Measurements from ENCODE around the gene ISM1.

Gene ISM1

DNA sequence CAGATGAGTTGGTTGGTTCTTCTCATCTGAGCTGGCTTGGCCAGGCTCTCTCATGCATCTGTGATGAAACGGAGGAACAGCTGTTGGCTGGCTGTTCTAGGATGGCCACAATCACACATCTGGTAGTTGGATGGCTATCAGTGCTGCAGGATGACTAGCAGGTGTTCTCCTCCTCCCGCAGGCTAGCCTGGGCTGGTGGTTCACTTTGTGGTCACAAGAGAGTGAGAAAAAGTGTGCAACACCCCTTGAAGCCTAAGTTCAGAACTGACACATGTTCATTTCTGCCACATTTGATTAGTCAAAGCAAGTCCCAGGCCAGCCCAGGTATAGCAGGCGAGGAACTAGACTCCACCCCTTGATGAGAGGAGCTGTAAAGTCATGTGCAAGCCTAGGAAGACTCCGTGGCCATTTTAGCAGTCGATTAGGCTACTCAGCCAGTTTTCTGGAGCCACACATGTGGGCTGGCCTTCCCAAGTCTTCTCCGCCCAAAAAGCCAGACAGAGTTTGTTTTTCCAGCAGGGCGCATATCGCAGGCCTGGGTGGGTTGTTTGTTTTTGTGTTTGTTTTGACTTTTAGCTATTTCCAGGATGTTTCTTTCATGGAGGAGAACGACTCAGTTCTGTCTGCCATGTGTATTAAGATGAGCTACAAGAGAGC is 120.8 kb downstream of the ISM1 start:
- Histone ChIP-seq H3F3A (ENCODE audit: insufficient read depth, low read length) (no peaks in the 10 kb centered on the region), H3K27me3 (ENCODE audit: insufficient read depth, low read length) (no peaks in the 10 kb centered on the region), H3K27ac (ENCODE audit: low read depth, low read length, poor library complexity, severe bottlenecking) (no peak overlapping the region), H4K20me1 (ENCODE audit: insufficient read depth, low read length) (no peaks in the 10 kb centered on the region), H3K4me2 (ENCODE audit: low read length) (no peak overlapping the region), H3K9me3 (ENCODE audit: low read length) (no peaks in the 10 kb centered on the region), H2AFZ (ENCODE audit: low read length) (no peak overlapping the region), H3K36me3 (ENCODE audit: insufficient read depth, low read length) (no peaks in the 10 kb centered on the region), H3K9ac (ENCODE audit: low read length) (no peak overlapping the region), H3K4me1 (ENCODE audit: insufficient read depth, low read length, severe bottlenecking) (no peaks in the 10 kb centered on the region), H3K4me3 (ENCODE audit: low read depth, low read length, poor library complexity, severe bottlenecking) (no peak overlapping the region), H3K9me2 (ENCODE audit: low read depth, low read length) (no peaks in the 10 kb centered on the region), H3K79me2 (ENCODE audit: insufficient read depth, low read length) (no peaks in the 10 kb centered on the region)
- TF ChIP-seq EZH2 (IDR thresholded peaks at IDR 0.05; ENCODE audit: borderline replicate concordance, low read length), result no peak
- TF ChIP-seq, protein P1, sequence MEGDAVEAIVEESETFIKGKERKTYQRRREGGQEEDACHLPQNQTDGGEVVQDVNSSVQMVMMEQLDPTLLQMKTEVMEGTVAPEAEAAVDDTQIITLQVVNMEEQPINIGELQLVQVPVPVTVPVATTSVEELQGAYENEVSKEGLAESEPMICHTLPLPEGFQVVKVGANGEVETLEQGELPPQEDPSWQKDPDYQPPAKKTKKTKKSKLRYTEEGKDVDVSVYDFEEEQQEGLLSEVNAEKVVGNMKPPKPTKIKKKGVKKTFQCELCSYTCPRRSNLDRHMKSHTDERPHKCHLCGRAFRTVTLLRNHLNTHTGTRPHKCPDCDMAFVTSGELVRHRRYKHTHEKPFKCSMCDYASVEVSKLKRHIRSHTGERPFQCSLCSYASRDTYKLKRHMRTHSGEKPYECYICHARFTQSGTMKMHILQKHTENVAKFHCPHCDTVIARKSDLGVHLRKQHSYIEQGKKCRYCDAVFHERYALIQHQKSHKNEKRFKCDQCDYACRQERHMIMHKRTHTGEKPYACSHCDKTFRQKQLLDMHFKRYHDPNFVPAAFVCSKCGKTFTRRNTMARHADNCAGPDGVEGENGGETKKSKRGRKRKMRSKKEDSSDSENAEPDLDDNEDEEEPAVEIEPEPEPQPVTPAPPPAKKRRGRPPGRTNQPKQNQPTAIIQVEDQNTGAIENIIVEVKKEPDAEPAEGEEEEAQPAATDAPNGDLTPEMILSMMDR (IDR thresholded peaks at IDR 0.05; ENCODE audit: low read length), result no peak

DNA sequence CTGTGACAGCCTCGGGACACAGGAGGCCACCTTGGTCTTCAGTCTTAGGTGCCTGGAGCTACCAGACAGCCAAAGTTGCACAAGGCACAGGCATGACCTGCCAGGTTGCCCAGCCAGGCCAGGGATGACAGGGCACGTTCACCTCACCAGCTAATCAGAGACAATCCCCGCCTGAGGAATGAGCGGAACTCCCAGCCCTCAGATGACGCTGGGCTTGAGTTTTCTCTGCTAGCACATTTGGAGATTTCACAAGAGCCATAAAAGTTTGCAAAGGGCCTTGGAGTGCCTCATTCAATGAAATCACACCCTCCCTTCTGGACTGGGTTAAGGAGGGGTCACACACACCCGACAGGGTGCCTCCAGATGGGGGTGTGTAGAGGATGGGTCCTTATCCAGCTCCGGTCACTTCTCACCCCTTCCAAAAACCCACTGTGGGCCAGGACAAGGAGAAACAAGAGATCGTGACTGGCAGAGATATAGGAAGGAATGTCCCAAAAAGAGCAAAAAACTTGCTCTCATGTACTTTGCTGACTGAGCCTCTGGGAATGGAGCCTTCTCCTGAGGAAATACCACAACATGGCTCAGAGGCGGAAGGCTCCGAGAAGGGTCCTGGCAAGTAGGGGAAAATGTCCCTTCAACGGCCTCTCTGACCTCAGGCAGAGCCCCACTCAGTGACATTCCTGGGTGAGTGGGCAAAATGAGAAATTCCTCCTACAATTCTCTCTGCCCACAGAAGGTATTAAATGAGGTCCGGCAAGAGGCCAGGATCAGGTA is 121.6 kb downstream of the ISM1 start:
- TF ChIP-seq, protein P1 (IDR thresholded peaks at IDR 0.05; ENCODE audit: low read length), result no peak
- TF ChIP-seq EZH2 (IDR thresholded peaks at IDR 0.05; ENCODE audit: borderline replicate concordance, low read length), result no peak
- no peaks in the 10 kb centered on the region for H3K27me3 ChIP-seq (ENCODE audit: insufficient read depth, low read length)
- H3K4me2 ChIP-seq (ENCODE audit: low read length), result no peak overlapping the region
- H3F3A ChIP-seq (ENCODE audit: insufficient read depth, low read length), result no peaks in the 10 kb centered on the region
- H3K9me2 ChIP-seq (ENCODE audit: low read depth, low read length), result no peaks in the 10 kb centered on the region
- no peaks in the 10 kb centered on the region for H3K9me3 ChIP-seq (ENCODE audit: low read length)
- no peak overlapping the region for H3K4me3 ChIP-seq (ENCODE audit: low read depth, low read length, poor library complexity, severe bottlenecking)
- H3K27ac ChIP-seq (ENCODE audit: low read depth, low read length, poor library complexity, severe bottlenecking), result no peak overlapping the region
- no peaks in the 10 kb centered on the region for H3K79me2 ChIP-seq (ENCODE audit: insufficient read depth, low read length)
- no peaks in the 10 kb centered on the region for H4K20me1 ChIP-seq (ENCODE audit: insufficient read depth, low read length)
- H3K9ac ChIP-seq (ENCODE audit: low read length), result no peak overlapping the region
- no peaks in the 10 kb centered on the region for H3K4me1 ChIP-seq (ENCODE audit: insufficient read depth, low read length, severe bottlenecking)
- no peak overlapping the region for H2AFZ ChIP-seq (ENCODE audit: low read length)
- H3K36me3 ChIP-seq (ENCODE audit: insufficient read depth, low read length), result no peaks in the 10 kb centered on the region

DNA sequence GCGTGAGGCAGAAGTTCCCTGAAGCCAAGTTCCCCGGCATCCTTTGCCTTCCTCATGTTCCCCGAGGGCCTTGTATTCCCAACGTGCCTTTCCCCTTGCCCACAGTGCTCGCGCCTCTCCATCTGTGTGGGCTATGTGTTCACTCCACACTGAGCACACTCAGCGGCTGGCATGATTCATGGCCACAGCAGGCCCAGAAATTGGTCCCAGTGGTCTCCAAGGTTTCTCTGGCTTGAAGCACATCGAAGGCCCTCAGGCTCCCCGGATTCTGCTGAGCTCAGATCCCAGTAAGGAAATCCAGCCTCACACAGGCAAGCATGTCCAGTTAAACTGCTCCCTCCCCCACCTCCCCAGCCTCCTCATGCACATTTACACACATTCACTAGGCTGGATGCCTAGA is 123.6 kb downstream of the ISM1 start:
- Histone ChIP-seq H3K36me3 (ENCODE audit: insufficient read depth, low read length) (no peaks in the 10 kb centered on the region), H3K27me3 (ENCODE audit: insufficient read depth, low read length) (no peaks in the 10 kb centered on the region), H4K20me1 (ENCODE audit: insufficient read depth, low read length) (no peaks in the 10 kb centered on the region), H3F3A (ENCODE audit: insufficient read depth, low read length) (no peaks in the 10 kb centered on the region), H3K79me2 (ENCODE audit: insufficient read depth, low read length) (no peaks in the 10 kb centered on the region), H3K4me3 (ENCODE audit: low read depth, low read length, poor library complexity, severe bottlenecking) (no peak overlapping the region), H3K4me1 (ENCODE audit: insufficient read depth, low read length, severe bottlenecking) (no peaks in the 10 kb centered on the region), H3K4me2 (ENCODE audit: low read length) (no peak overlapping the region), H3K9me2 (ENCODE audit: low read depth, low read length) (no peaks in the 10 kb centered on the region), H3K9me3 (ENCODE audit: low read length) (no peaks in the 10 kb centered on the region), H3K9ac (ENCODE audit: low read length) (no peak overlapping the region), H3K27ac (ENCODE audit: low read depth, low read length, poor library complexity, severe bottlenecking) (no peak overlapping the region), H2AFZ (ENCODE audit: low read length) (no peak overlapping the region)
- TF ChIP-seq EZH2 (IDR thresholded peaks at IDR 0.05; ENCODE audit: borderline replicate concordance, low read length), result no peak
- TF ChIP-seq, protein P1 (IDR thresholded peaks at IDR 0.05; ENCODE audit: low read length), result no peak
